ENCODE results near the gene TNFSF15. TPM values are rescaled to one million over a fixed set of nuclear protein-coding genes. Genes with fewer than 3 reads are reported as not detected.

The TNFSF15 gene
- total RNA-seq, 1 experiment from 2014 or later: 0.03 TPM

Other genes starting within 250 kb of the TNFSF15 start
- 71.8 TPM for gene ATP6V1G1, start 218.3 kb downstream of the TNFSF15 start, total RNA-seq (2021; ENCODE audit: unreplicated experiment)
- 9.0 TPM for gene TMEM268, start 194.7 kb downstream of the TNFSF15 start, total RNA-seq (2021; ENCODE audit: unreplicated experiment)
- not detected for gene TEX53, start 148.2 kb downstream of the TNFSF15 start, total RNA-seq (2021; ENCODE audit: unreplicated experiment)
- gene TEX48, start 123.8 kb downstream of the TNFSF15 start, total RNA-seq (2021; ENCODE audit: unreplicated experiment): not detected
- 0.15 TPM for gene TNFSF8, start 124.6 kb upstream of the TNFSF15 start, total RNA-seq (2021; ENCODE audit: unreplicated experiment)

Data from Panc1 (cell line).